Measurements from ENCODE around the gene ADGRD2. TPM values are rescaled to one million over a fixed set of nuclear protein-coding genes. Genes with fewer than 3 reads are reported as not detected.

ADGRD2 gene
- total RNA-seq, 1 experiment from 2014 or later = not detected

- ChIA-PET CTCF (no interaction called here), POLR2A (no interaction called here)
- no peak for TF ChIP-seq REST (IDR thresholded peaks at IDR 0.05; ENCODE audit: insufficient read depth in 1 of 2, low read depth in 2 of 2, low read length in 1 of 2)
- no peak for TF ChIP-seq TCF7L2 (IDR thresholded peaks at IDR 0.05; ENCODE audit: low read depth, low read length)
- TF ChIP-seq CTCF (IDR thresholded peaks at IDR 0.05) = no peak
- no peak for TF ChIP-seq SIN3A (IDR thresholded peaks at IDR 0.05; ENCODE audit: borderline replicate concordance, insufficient read depth, low read depth, low read length)
- no peak for TF ChIP-seq POLR2AphosphoS5 (IDR thresholded peaks at IDR 0.05; ENCODE audit: low read depth, low read length)
- intact Hi-C loops (cut with micrococcal nuclease; ENCODE audit: unreplicated experiment) (no loop called here), in situ Hi-C loops (cut with HindIII; ENCODE audit: low pct_unique_long_range_greater_than_20kb, low sequenced_read_pairs) (no loop called here)
- no peak overlapping the region for H3K4me3 ChIP-seq (ENCODE audit: low read depth in 2 of 2, low read length in 2 of 2)
- 0 out of 2 replicates have a peak, but pooled peaks cover under 1% of the 10 kb centered on the region for H3K4me1 ChIP-seq (ENCODE audit: control insufficient read depth, insufficient read depth, low read length)
- no peaks in the 10 kb centered on the region for H3K36me3 ChIP-seq (ENCODE audit: control insufficient read depth, insufficient read depth, low read length)
- BruUV-seq (replicated peaks) = no TSS peak
- ATAC-seq (no peak), DNase-seq (ENCODE audit: low read depth, low spot score) (no peak)
- no peaks in the 10 kb centered on the region for H3K9me3 ChIP-seq (ENCODE audit: control insufficient read depth, insufficient read depth, low read depth, low read length)
- H3K27me3 ChIP-seq (ENCODE audit: control insufficient read depth, insufficient read depth, low read length) = no peaks in the 10 kb centered on the region
- no peak overlapping the region for H3K27ac ChIP-seq (ENCODE audit: low read length)
Measured at GRCh38 chr9:124483481-124483880, 33.2 kb downstream of the ADGRD2 start.

GRCh38 chr9:124485201-124485600, 35.0 kb downstream of the ADGRD2 start:
- no peak for ATAC-seq
- no peaks in the 10 kb centered on the region for H3K36me3 ChIP-seq (ENCODE audit: control insufficient read depth, insufficient read depth, low read length)
- in situ Hi-C loops (cut with HindIII; ENCODE audit: low pct_unique_long_range_greater_than_20kb, low sequenced_read_pairs) = no loop called here
- H3K27me3 ChIP-seq (ENCODE audit: control insufficient read depth, insufficient read depth, low read length) = no peaks in the 10 kb centered on the region
- no TSS peak for BruUV-seq (replicated peaks)
- H3K27ac ChIP-seq (ENCODE audit: low read length) = no peak overlapping the region
- no peaks in the 10 kb centered on the region for H3K9me3 ChIP-seq (ENCODE audit: control insufficient read depth, insufficient read depth, low read depth, low read length)
- intact Hi-C loops (cut with micrococcal nuclease; ENCODE audit: unreplicated experiment) = no loop called here
- POLR2A ChIA-PET = no interaction called here
- TF ChIP-seq POLR2AphosphoS5 (IDR thresholded peaks at IDR 0.05; ENCODE audit: low read depth, low read length) (no peak), REST (IDR thresholded peaks at IDR 0.05; ENCODE audit: insufficient read depth in 1 of 2, low read depth in 2 of 2, low read length in 1 of 2) (no peak), TCF7L2 (IDR thresholded peaks at IDR 0.05; ENCODE audit: low read depth, low read length) (no peak), CTCF (IDR thresholded peaks at IDR 0.05) (no peak), SIN3A (IDR thresholded peaks at IDR 0.05; ENCODE audit: borderline replicate concordance, insufficient read depth, low read depth, low read length) (no peak)
- CTCF ChIA-PET = no interaction called here
- DNase-seq (ENCODE audit: low read depth, low spot score) = no peak
- no peak overlapping the region for H3K4me3 ChIP-seq (ENCODE audit: low read depth in 2 of 2, low read length in 2 of 2)
- no peaks in the 10 kb centered on the region for H3K4me1 ChIP-seq (ENCODE audit: control insufficient read depth, insufficient read depth, low read length)

Measured in Panc1 (cell line).